ENCODE measurements around the gene ZIK1. TPM values are rescaled to one million over a fixed set of nuclear protein-coding genes. Genes with fewer than 3 reads are reported as not detected.

Gene ZIK1
- total RNA-seq, 1 donor from 2014 or later, result 4.0 TPM

- no peak for TF ChIP-seq CTCF (IDR thresholded peaks at IDR 0.05; ENCODE audit: borderline replicate concordance)
- no peaks in the 10 kb centered on the region for H3K27me3 ChIP-seq (ENCODE audit: low read depth)
- no peak overlapping the region for H3K27ac ChIP-seq (replicated peaks)
- no peak for DNase-seq
- intact Hi-C loops (cut with micrococcal nuclease), result no loop called here
- H3K36me3 ChIP-seq, result peaks cover 35% of the 10 kb centered on the region
- peaks cover 71% of the 10 kb centered on the region for H3K9me3 ChIP-seq (replicated peaks)
- H3K4me1 ChIP-seq, result peaks cover 28% of the 10 kb centered on the region
- no peak overlapping the region for H3K4me3 ChIP-seq
Measured at GRCh38 chr19:57611113-57611512, 27.2 kb downstream of the ZIK1 start.

GRCh38 chr19:57613941-57614743, 30.2 kb downstream of the ZIK1 start, which contains the start of gene ZNF134:
TSS of gene ZNF134 (plus strand) at chr19:57614242. CDS start at chr19:57619469, 5,227 bp downstream.
- Histone ChIP-seq H3K36me3 (peaks cover 44% of the 10 kb centered on the region), H3K4me3 (peak within 1 kb of the TSS; percentile 95), H3K4me1 (peaks cover 55% of the 10 kb centered on the region), H3K27me3 (ENCODE audit: low read depth) (no peaks in the 10 kb centered on the region), H3K9me3 (replicated peaks) (peaks cover 71% of the 10 kb centered on the region), H3K27ac (replicated peaks) (peak within 1 kb of the TSS; percentile 84)
- peak; percentile 40 for TF ChIP-seq CTCF (IDR thresholded peaks at IDR 0.05; ENCODE audit: borderline replicate concordance)
- peak; percentile 93 for DNase-seq
- intact Hi-C loops (cut with micrococcal nuclease), result no loop called here

- Histone ChIP-seq H3K27me3 (ENCODE audit: low read depth) (no peaks in the 10 kb centered on the region), H3K9me3 (replicated peaks) (peaks cover 72% of the 10 kb centered on the region), H3K36me3 (peaks cover 56% of the 10 kb centered on the region), H3K4me1 (peaks cover 55% of the 10 kb centered on the region), H3K4me3 (peak overlapping the region; percentile 95), H3K27ac (replicated peaks) (no peak overlapping the region)
- intact Hi-C loops (cut with micrococcal nuclease), result no loop called here
- no peak for DNase-seq
- no peak for TF ChIP-seq CTCF (IDR thresholded peaks at IDR 0.05; ENCODE audit: borderline replicate concordance)
Measured at GRCh38 chr19:57615346-57615745, 31.4 kb downstream of the ZIK1 start.

GRCh38 chr19:57620673-57621348, 36.9 kb downstream of the ZIK1 start:
- intact Hi-C loops (cut with micrococcal nuclease), result no loop called here
- Histone ChIP-seq H3K4me1 (peaks cover 31% of the 10 kb centered on the region), H3K9me3 (replicated peaks) (peaks cover 100% of the 10 kb centered on the region), H3K27ac (replicated peaks) (no peak overlapping the region), H3K4me3 (no peak overlapping the region), H3K27me3 (ENCODE audit: low read depth) (no peaks in the 10 kb centered on the region), H3K36me3 (peaks cover 96% of the 10 kb centered on the region)
- DNase-seq, result no peak
- no peak for TF ChIP-seq CTCF (IDR thresholded peaks at IDR 0.05; ENCODE audit: borderline replicate concordance)

GRCh38 chr19:57623091-57623490, 39.1 kb downstream of the ZIK1 start:
- Histone ChIP-seq H3K27ac (replicated peaks) (no peak overlapping the region), H3K9me3 (replicated peaks) (peaks cover 100% of the 10 kb centered on the region), H3K4me3 (no peak overlapping the region), H3K4me1 (peaks cover 8% of the 10 kb centered on the region), H3K27me3 (ENCODE audit: low read depth) (no peaks in the 10 kb centered on the region), H3K36me3 (peaks cover 73% of the 10 kb centered on the region)
- intact Hi-C loops (cut with micrococcal nuclease), result no loop called here
- no peak for DNase-seq
- no peak for TF ChIP-seq CTCF (IDR thresholded peaks at IDR 0.05; ENCODE audit: borderline replicate concordance)

Measured in left ventricle myocardium inferior (tissue), 1 donor.